ENCODE results near the gene SYT5. TPM values are rescaled to one million over a fixed set of nuclear protein-coding genes. Genes with fewer than 3 reads are reported as not detected.

SYT5 gene
- total and polyA plus RNA-seq, 2 experiments from 2014 or later = 0.28 TPM; not detected in 1

GRCh38 chr19:55137915-55138314 lies 42.2 kb downstream of the SYT5 start:
- Histone ChIP-seq H4K20me1 (ENCODE audit: insufficient read depth) (no peaks in the 10 kb centered on the region), H3K4me3 (no peak overlapping the region), H3K9me2 (ENCODE audit: insufficient read depth) (no peaks in the 10 kb centered on the region), H3K4me2 (ENCODE audit: unreplicated experiment) (no peak overlapping the region), H2AFZ (no peak overlapping the region), H3K27ac (no peak overlapping the region), H3F3A (ENCODE audit: insufficient read depth) (no peaks in the 10 kb centered on the region), H3K9ac (no peak overlapping the region), H3K36me3 (ENCODE audit: low read depth) (no peaks in the 10 kb centered on the region), H3K27me3 (replicated peaks; ENCODE audit: insufficient read depth) (peaks cover 13% of the 10 kb centered on the region), H3K79me2 (ENCODE audit: insufficient read depth) (no peaks in the 10 kb centered on the region), H3K4me1 (ENCODE audit: insufficient read depth) (no peaks in the 10 kb centered on the region), H3K9me3 (ENCODE audit: low read depth) (no peaks in the 10 kb centered on the region)
- no peak for TF ChIP-seq EZH2 (IDR thresholded peaks at IDR 0.05; ENCODE audit: insufficient read depth, poor library complexity, severe bottlenecking)
- no peak for TF ChIP-seq EZH2phosphoT487 (IDR thresholded peaks at IDR 0.05; ENCODE audit: insufficient read depth, low read depth)
- WGBS, 2 experiments (ENCODE audit: low coverage in 1 of 2, low lambda C conversion rate in 2 of 2, missing lambda C conversion rate in 2 of 2) = 29 to 31% methylated on average over 9 of the region's 9 CpGs
- in situ Hi-C loops (cut with MboI) = loop anchor here (25.0 kb wide), 1 partner anchor 499 kb away; the partner anchor contains the start of genes CCDC106, ZNF580 and ZNF581
- DNase-seq = no peak

- H3K36me3 ChIP-seq (ENCODE audit: low read depth) = no peaks in the 10 kb centered on the region
- no peaks in the 10 kb centered on the region for H3K9me3 ChIP-seq (ENCODE audit: low read depth)
- H3K4me3 ChIP-seq = no peak overlapping the region
- in situ Hi-C loops (cut with MboI) = loop anchor here (25.0 kb wide), 1 partner anchor 501 kb away; the partner anchor contains the start of genes CCDC106, ZNF580 and ZNF581
- 60 to 61% methylated on average over 16 to 17 of the region's 17 CpGs for WGBS, 2 experiments (ENCODE audit: low coverage in 1 of 2, low lambda C conversion rate in 2 of 2, missing lambda C conversion rate in 2 of 2)
- no peaks in the 10 kb centered on the region for H4K20me1 ChIP-seq (ENCODE audit: insufficient read depth)
- TF ChIP-seq EZH2phosphoT487 (IDR thresholded peaks at IDR 0.05; ENCODE audit: insufficient read depth, low read depth) = no peak
- no peak for TF ChIP-seq EZH2 (IDR thresholded peaks at IDR 0.05; ENCODE audit: insufficient read depth, poor library complexity, severe bottlenecking)
- H3K4me1 ChIP-seq (ENCODE audit: insufficient read depth) = no peaks in the 10 kb centered on the region
- no peak for DNase-seq
- H3K79me2 ChIP-seq (ENCODE audit: insufficient read depth) = no peaks in the 10 kb centered on the region
- no peak overlapping the region for H3K4me2 ChIP-seq (ENCODE audit: unreplicated experiment)
- no peaks in the 10 kb centered on the region for H3F3A ChIP-seq (ENCODE audit: insufficient read depth)
- no peak overlapping the region for H2AFZ ChIP-seq
- H3K9ac ChIP-seq = no peak overlapping the region
- no peaks in the 10 kb centered on the region for H3K9me2 ChIP-seq (ENCODE audit: insufficient read depth)
- H3K27ac ChIP-seq = no peak overlapping the region
- H3K27me3 ChIP-seq (replicated peaks; ENCODE audit: insufficient read depth) = peaks cover 4% of the 10 kb centered on the region; the same call in 1 of the 2 replicates
These were observed 43.5 kb downstream of the SYT5 start for GRCh38 chr19:55136399-55137102.

DNA sequence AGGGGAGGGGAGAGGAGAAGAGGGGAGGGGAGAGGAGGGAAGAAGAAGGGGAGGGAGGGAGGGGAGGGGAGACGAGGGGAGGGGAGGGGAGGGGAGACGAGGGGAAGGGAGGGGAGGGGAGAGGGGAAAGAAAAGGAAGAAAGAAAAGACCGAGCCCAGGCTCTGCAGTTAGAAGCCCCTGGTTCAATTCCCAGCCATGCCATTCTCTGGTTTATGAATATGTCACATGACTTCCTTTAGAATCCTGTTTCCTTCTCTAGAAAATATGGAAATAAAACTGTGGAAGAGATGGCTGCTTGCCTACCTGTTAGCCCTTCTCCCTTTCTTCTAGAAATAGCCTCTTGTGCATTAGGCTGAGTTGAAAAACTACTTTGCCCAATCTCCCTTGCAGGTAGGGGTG lies 45.4 kb downstream of the SYT5 start:
- in situ Hi-C loops (cut with MboI) = loop anchor here (25.0 kb wide), 1 partner anchor 503 kb away; the partner anchor contains the start of genes CCDC106, ZNF580 and ZNF581

DNA sequence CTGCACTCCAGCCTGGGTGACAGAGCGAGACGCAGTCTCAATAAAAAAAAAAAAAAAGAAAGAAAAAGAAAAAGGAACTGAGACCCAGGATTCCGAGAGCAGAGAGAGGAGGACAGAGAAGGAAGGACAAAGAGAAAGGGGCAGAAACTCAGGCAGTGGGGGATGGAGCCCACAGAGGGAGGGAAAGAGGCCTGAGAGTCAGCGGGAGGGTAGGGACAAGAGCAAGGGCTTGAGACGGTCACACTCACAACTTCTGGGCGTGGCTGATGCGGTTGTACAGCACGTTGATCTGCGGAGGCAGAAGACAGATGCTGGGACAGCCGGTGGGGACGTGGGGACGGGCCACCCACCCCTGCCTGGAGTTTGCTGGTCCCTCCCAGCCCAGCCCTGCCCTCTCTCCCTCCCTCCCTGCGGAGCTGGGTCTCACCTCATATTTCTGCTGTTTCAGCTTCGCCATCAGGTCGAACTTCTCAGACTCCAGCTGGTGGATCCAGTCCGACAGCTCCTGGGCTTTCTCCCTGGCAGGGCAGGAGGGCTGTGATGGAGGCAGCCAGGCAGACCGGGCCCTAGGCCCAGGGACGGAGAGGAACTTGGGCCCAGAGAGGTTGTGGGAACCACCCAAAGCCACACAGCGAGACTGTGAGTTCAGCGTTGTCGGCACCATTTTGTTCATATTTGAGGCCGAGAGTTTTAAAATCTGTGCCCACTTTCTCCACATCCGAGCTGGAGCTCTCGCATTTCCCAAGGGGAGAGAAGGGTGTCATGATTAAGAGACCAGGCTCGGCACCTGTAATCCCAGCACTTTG lies 46.2 kb downstream of the SYT5 start:
- H3K4me1 ChIP-seq (ENCODE audit: insufficient read depth) = no peaks in the 10 kb centered on the region
- no peaks in the 10 kb centered on the region for H4K20me1 ChIP-seq (ENCODE audit: insufficient read depth)
- H3F3A ChIP-seq (ENCODE audit: insufficient read depth) = no peaks in the 10 kb centered on the region
- H3K9ac ChIP-seq = no peak overlapping the region
- no peaks in the 10 kb centered on the region for H3K36me3 ChIP-seq (ENCODE audit: low read depth)
- no peaks in the 10 kb centered on the region for H3K9me2 ChIP-seq (ENCODE audit: insufficient read depth)
- H3K79me2 ChIP-seq (ENCODE audit: insufficient read depth) = no peaks in the 10 kb centered on the region
- no peak for DNase-seq
- TF ChIP-seq EZH2phosphoT487 (IDR thresholded peaks at IDR 0.05; ENCODE audit: insufficient read depth, low read depth) = no peak
- TF ChIP-seq EZH2 (IDR thresholded peaks at IDR 0.05; ENCODE audit: insufficient read depth, poor library complexity, severe bottlenecking) = no peak
- H3K4me2 ChIP-seq (ENCODE audit: unreplicated experiment) = no peak overlapping the region
- in situ Hi-C loops (cut with MboI) = loop anchor here (25.0 kb wide), 1 partner anchor 503 kb away; the partner anchor contains the start of genes CCDC106, ZNF580 and ZNF581
- H3K4me3 ChIP-seq = no peak overlapping the region
- H3K27ac ChIP-seq = no peak overlapping the region
- H2AFZ ChIP-seq = no peak overlapping the region
- no peaks in the 10 kb centered on the region for H3K9me3 ChIP-seq (ENCODE audit: low read depth)
- 40 to 43% methylated on average over 23 to 25 of the region's 25 CpGs for WGBS, 2 experiments (ENCODE audit: low coverage in 1 of 2, low lambda C conversion rate in 2 of 2, missing lambda C conversion rate in 2 of 2)
- H3K27me3 ChIP-seq (replicated peaks; ENCODE audit: insufficient read depth) = peaks cover 4% of the 10 kb centered on the region; the same call in 1 of the 2 replicates

More for the DNA sequence above, 45.4 kb downstream of the SYT5 start:
- H3K79me2 ChIP-seq (ENCODE audit: insufficient read depth) = no peaks in the 10 kb centered on the region
- no peak overlapping the region for H3K27ac ChIP-seq
- no peaks in the 10 kb centered on the region for H3F3A ChIP-seq (ENCODE audit: insufficient read depth)
- H2AFZ ChIP-seq = no peak overlapping the region
- no peaks in the 10 kb centered on the region for H3K9me2 ChIP-seq (ENCODE audit: insufficient read depth)
- H3K4me3 ChIP-seq = no peak overlapping the region
- TF ChIP-seq EZH2 (IDR thresholded peaks at IDR 0.05; ENCODE audit: insufficient read depth, poor library complexity, severe bottlenecking) = no peak
- no peak for TF ChIP-seq EZH2phosphoT487 (IDR thresholded peaks at IDR 0.05; ENCODE audit: insufficient read depth, low read depth)
- H3K36me3 ChIP-seq (ENCODE audit: low read depth) = no peaks in the 10 kb centered on the region
- no peak overlapping the region for H3K9ac ChIP-seq
- H3K27me3 ChIP-seq (replicated peaks; ENCODE audit: insufficient read depth) = peaks cover 4% of the 10 kb centered on the region; the same call in 1 of the 2 replicates
- H3K4me2 ChIP-seq (ENCODE audit: unreplicated experiment) = no peak overlapping the region
- no peaks in the 10 kb centered on the region for H3K4me1 ChIP-seq (ENCODE audit: insufficient read depth)
- H3K9me3 ChIP-seq (ENCODE audit: low read depth) = no peaks in the 10 kb centered on the region
- WGBS, 2 experiments (ENCODE audit: low coverage in 1 of 2, low lambda C conversion rate in 2 of 2, missing lambda C conversion rate in 2 of 2) = 0 to 3% methylated on average over 1 to 3 of the region's 3 CpGs
- H4K20me1 ChIP-seq (ENCODE audit: insufficient read depth) = no peaks in the 10 kb centered on the region
- DNase-seq = no peak

Data from GM23248 (cell line).